ENCODE data around the gene ARHGEF16.

DNA sequence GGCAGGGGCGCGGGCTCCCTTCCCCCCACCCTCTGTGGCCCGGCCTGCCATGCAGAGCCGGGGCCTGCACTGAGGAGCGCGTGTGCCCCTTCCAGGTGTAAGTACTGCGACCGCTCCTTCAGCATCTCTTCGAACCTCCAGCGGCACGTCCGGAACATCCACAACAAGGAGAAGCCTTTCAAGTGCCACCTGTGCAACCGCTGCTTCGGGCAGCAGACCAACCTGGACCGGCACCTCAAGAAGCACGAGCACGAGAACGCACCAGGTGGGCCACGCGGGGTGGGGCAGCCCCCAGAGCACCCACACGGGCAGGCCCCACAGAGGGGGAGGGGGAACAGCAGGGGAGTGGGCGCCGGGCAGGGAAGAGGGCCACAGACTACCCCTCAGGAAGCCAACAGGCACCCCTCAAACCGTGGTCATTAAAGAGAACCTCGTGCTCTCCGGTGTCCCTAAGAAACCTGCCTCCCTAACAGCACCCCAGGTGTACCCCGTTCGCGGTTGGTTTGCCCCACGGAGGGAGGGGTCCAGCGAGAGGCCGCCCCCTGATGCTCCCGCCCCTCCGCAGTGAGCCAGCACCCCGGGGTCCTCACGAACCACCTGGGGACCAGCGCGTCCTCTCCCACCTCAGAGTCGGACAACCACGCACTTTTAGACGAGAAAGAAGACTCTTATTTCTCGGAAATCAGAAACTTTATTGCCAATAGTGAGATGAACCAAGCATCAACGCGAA, 28.8 kb upstream of the ARHGEF16 start:
- TF ChIP-seq, protein P1, sequence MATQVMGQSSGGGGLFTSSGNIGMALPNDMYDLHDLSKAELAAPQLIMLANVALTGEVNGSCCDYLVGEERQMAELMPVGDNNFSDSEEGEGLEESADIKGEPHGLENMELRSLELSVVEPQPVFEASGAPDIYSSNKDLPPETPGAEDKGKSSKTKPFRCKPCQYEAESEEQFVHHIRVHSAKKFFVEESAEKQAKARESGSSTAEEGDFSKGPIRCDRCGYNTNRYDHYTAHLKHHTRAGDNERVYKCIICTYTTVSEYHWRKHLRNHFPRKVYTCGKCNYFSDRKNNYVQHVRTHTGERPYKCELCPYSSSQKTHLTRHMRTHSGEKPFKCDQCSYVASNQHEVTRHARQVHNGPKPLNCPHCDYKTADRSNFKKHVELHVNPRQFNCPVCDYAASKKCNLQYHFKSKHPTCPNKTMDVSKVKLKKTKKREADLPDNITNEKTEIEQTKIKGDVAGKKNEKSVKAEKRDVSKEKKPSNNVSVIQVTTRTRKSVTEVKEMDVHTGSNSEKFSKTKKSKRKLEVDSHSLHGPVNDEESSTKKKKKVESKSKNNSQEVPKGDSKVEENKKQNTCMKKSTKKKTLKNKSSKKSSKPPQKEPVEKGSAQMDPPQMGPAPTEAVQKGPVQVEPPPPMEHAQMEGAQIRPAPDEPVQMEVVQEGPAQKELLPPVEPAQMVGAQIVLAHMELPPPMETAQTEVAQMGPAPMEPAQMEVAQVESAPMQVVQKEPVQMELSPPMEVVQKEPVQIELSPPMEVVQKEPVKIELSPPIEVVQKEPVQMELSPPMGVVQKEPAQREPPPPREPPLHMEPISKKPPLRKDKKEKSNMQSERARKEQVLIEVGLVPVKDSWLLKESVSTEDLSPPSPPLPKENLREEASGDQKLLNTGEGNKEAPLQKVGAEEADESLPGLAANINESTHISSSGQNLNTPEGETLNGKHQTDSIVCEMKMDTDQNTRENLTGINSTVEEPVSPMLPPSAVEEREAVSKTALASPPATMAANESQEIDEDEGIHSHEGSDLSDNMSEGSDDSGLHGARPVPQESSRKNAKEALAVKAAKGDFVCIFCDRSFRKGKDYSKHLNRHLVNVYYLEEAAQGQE (IDR thresholded peaks at IDR 0.05; ENCODE audit: insufficient read depth in 1 of 2, low read depth in 2 of 2, low read length in 1 of 2) = no peak
- TF ChIP-seq CTCF (IDR thresholded peaks at IDR 0.05) (no peak), POLR2AphosphoS5 (IDR thresholded peaks at IDR 0.05; ENCODE audit: low read depth, low read length) (no peak)
